HEK293T (cell line): ENCODE results near the gene ZSWIM5.

ENCODE experiments used
- ARNT ChIP-seq: fragments of 450-650 bp; IDR thresholded peaks from 2 replicates; pipeline ENCODE4 v1.6.1; 2017; ENCODE audit warnings: mild to moderate bottlenecking
- BHLHE40 ChIP-seq: fragments of 450-650 bp; IDR thresholded peaks from 2 replicates; pipeline ENCODE4 v1.6.1; 2016; ENCODE audit warnings: mild to moderate bottlenecking, moderate library complexity, borderline replicate concordance
- CTBP1 ChIP-seq: fragments of 450-650 bp; IDR thresholded peaks from 2 replicates; pipeline ENCODE4 v1.6.1; 2016; ENCODE audit warnings: borderline replicate concordance
- ELF4 ChIP-seq: fragments of 450-650 bp; IDR thresholded peaks from 2 replicates; pipeline ENCODE4 v1.6.1; 2017; ENCODE audit warnings: antibody characterized with exemption
- FOXA1 ChIP-seq: fragments of 450-650 bp; IDR thresholded peaks from 2 replicates; pipeline ENCODE4 v1.6.1; 2016; ENCODE audit warnings: mild to moderate bottlenecking
- FOXK2 ChIP-seq: fragments of 450-650 bp; IDR thresholded peaks from 2 replicates; pipeline ENCODE4 v1.6.1; 2016; ENCODE audit warnings: mild to moderate bottlenecking
- FOXM1 ChIP-seq: fragments of 450-650 bp; IDR thresholded peaks from 2 replicates; pipeline ENCODE4 v1.6.1; 2017; ENCODE audit warnings: mild to moderate bottlenecking, borderline replicate concordance
- HDGF ChIP-seq: fragments of 450-650 bp; IDR thresholded peaks from 2 replicates; pipeline ENCODE4 v1.6.1; 2017; ENCODE audit warnings: antibody characterized with exemption, borderline replicate concordance
- LEF1 ChIP-seq: fragments of 450-650 bp; IDR thresholded peaks from 2 replicates; pipeline ENCODE4 v1.6.1; 2017; ENCODE audit warnings: mild to moderate bottlenecking, borderline replicate concordance
- PKNOX1 ChIP-seq: fragments of 450-650 bp; IDR thresholded peaks from 2 replicates; pipeline ENCODE4 v1.6.1; 2016
- SP1 ChIP-seq: fragments of 450-650 bp; IDR thresholded peaks from 2 replicates; pipeline ENCODE4 v1.6.1; 2017
- SUZ12 ChIP-seq: fragments of 450-650 bp; IDR thresholded peaks from 2 replicates; pipeline ENCODE4 v1.6.1; 2016; ENCODE audit warnings: mild to moderate bottlenecking
- TARDBP ChIP-seq: fragments of 450-650 bp; IDR thresholded peaks from 2 replicates; pipeline ENCODE4 v1.6.1; 2016
- ZNF384 ChIP-seq: fragments of 450-650 bp; IDR thresholded peaks from 2 replicates; pipeline ENCODE4 v1.6.1; 2016

DNA sequence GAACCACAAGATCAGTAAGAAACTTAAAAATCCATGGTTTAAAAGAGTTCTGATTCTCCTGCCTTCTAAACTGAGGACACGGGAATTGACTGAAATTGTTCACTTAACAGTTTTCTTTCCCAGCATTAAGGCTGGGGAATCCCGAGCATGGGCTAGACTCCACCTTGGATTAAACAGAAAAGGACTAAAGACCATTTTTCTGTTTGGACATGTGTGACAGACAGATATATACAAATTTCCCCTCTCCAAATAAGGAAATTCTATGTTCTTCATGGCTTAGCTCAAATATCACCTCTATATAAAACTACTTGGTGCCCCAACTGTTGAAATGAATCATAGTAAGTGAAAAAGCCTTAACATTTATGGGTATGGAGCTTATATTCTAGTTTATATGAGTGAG, 109.3 kb downstream of the ZSWIM5 start:
- TF ChIP-seq FOXK2 (no peak), SP1 (no peak), ARNT (no peak), HDGF (no peak), FOXM1 (no peak), FOXA1 (no peak), ELF4 (no peak), BHLHE40 (no peak), ZNF384 (no peak), CTBP1 (no peak), LEF1 (no peak), SUZ12 (no peak), PKNOX1 (no peak), TARDBP (no peak)
